ENCODE results near the gene NTNG1. TPM values are rescaled to one million over a fixed set of nuclear protein-coding genes. Genes with fewer than 3 reads are reported as not detected.

Gene NTNG1
- total and polyA plus RNA-seq, 5 experiments from 2014 or later: not detected

DNA sequence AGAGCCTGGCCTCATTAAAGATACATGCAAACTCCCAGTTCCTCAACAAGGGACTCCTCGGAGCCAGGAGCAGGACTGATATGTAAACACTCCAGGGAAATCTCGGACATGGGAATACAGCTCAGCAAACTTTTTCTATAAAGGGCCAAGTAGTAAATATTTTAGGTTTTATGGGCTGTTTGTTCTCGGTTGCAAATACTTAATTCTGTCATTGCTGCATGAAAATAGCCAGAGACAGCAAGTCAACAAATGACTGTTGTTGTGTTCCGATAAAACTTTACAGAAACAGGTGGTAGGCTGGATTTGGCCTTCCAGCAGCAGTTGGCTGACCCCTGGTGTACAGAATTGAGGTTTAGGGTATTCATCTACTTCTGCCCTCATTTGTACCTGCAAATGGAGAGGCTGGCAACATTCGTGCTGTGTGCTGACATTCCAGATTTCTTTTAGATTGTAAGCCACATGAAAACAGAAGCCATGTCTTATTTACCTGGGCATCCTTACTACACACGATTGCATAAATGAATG lies 360.3 kb downstream of the NTNG1 start:
- Mint-ChIP-seq H3K27ac (no peak overlapping the region), H3K4me1 (no peaks in the 10 kb centered on the region), H3K4me3 (no peak overlapping the region), H3K36me3 (no peaks in the 10 kb centered on the region), H3K9me3 (peaks cover 0 to 3% (median 0%) of the 10 kb centered on the region in 9 donors), H3K27me3 (peaks cover 0 to 3% (median 0%) of the 10 kb centered on the region in 5 donors)
- POLR2A ChIA-PET: no interaction called here
- DNase-seq (no peak), ATAC-seq (no peak)

GRCh38 chr1:107510347-107510746 lies 369.5 kb downstream of the NTNG1 start:
- H3K4me1 Mint-ChIP-seq: no peaks in the 10 kb centered on the region
- H3K27me3 Mint-ChIP-seq: no peaks in the 10 kb centered on the region
- no peak overlapping the region for H3K27ac Mint-ChIP-seq
- H3K9me3 Mint-ChIP-seq: peaks cover 0 to 10% (median 3%) of the 10 kb centered on the region in 9 donors
- DNase-seq: no peak
- H3K36me3 Mint-ChIP-seq: peaks cover 0 to 3% (median 0%) of the 10 kb centered on the region in 3 donors
- no peak for ATAC-seq
- POLR2A ChIA-PET: no interaction called here
- no peak overlapping the region for H3K4me3 Mint-ChIP-seq

- DNase-seq: no peak
- no peak overlapping the region for H3K27ac Mint-ChIP-seq
- no peaks in the 10 kb centered on the region for H3K4me1 Mint-ChIP-seq
- H3K4me3 Mint-ChIP-seq: no peak overlapping the region
- no peak for ATAC-seq
- H3K27me3 Mint-ChIP-seq: peaks cover 0 to 4% (median 0%) of the 10 kb centered on the region in 5 donors
- POLR2A ChIA-PET: no interaction called here
- H3K36me3 Mint-ChIP-seq: peaks cover 0 to 3% (median 0%) of the 10 kb centered on the region in 3 donors
- H3K9me3 Mint-ChIP-seq: peaks cover 0 to 10% (median 3%) of the 10 kb centered on the region in 9 donors
Observed at GRCh38 chr1:107512836-107513235, 372.0 kb downstream of the NTNG1 start.

DNA sequence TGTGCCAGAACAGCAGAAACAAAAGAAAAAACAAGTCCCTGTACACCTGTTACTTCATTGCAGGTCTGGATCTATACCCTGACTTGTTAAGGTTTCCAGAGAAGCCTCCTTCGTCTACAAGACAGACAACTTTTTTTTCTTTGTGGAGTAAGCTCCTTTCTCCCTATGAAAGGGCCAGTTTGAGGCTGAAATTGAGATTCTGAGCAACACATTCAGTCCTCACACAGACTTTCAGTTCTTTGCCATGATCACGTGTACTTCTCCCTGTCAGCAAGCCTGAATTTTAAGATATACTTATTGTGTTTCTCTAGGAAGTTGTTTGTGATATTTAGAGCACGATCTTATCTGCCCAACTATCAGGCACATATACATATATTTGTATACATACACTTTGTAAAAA lies 374.0 kb downstream of the NTNG1 start:
- DNase-seq (no peak), ATAC-seq (no peak)
- Mint-ChIP-seq H3K27me3 (peaks cover 0 to 4% (median 0%) of the 10 kb centered on the region in 5 donors), H3K4me3 (no peak overlapping the region), H3K36me3 (peaks cover 0 to 3% (median 0%) of the 10 kb centered on the region in 3 donors), H3K4me1 (no peaks in the 10 kb centered on the region), H3K27ac (no peak overlapping the region), H3K9me3 (peaks cover 0 to 4% (median 3%) of the 10 kb centered on the region in 9 donors)
- POLR2A ChIA-PET: no interaction called here

DNA sequence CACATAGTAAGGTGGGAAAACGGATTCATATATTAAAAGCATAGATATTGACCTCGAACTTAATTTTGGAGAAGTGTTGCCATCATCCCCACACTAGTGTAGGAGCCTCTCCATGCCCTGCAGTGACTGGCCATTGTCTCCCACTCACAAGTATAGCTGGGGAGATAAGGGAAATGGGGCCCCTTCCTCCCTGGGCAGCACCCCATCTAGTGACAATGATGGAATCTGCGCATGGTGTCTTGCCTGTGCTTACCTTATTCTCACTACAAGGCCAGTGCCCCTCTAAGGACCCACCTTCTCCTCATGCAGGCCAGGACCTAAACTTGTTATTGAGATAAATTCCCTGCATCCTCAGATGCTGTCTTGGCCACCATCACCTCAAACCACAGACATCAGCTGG lies 374.9 kb downstream of the NTNG1 start:
- DNase-seq (no peak), ATAC-seq (no peak)
- Mint-ChIP-seq H3K4me1 (no peaks in the 10 kb centered on the region), H3K4me3 (no peak overlapping the region), H3K9me3 (no peaks in the 10 kb centered on the region), H3K27me3 (peaks cover 0 to 4% (median 0%) of the 10 kb centered on the region in 5 donors), H3K36me3 (no peaks in the 10 kb centered on the region), H3K27ac (no peak overlapping the region)
- POLR2A ChIA-PET: no interaction called here

DNA sequence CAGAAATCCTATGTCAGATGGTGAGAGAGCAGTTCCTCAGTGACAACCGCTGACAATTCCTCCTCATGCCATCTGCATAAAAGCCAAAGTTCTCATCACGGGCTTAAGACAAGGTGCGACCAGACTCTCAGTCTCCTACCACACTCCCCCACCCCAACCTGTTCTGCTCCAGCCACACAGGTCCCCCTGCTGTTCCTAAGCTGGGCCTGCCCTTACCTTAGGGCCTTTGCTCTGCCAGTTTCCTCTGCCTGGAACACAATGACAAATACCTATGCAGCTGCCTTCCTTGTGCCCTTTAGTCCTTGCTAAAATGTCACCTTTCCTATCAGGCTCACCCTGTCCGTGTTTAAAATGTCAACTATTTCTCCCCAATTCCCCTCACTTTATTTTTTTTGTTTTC lies 382.2 kb downstream of the NTNG1 start:
- no peak overlapping the region for H3K4me3 Mint-ChIP-seq
- H3K27me3 Mint-ChIP-seq: peaks cover 0 to 11% (median 0%) of the 10 kb centered on the region in 5 donors
- POLR2A ChIA-PET: no interaction called here
- no peak overlapping the region for H3K27ac Mint-ChIP-seq
- no peaks in the 10 kb centered on the region for H3K4me1 Mint-ChIP-seq
- DNase-seq (no peak), ATAC-seq (no peak)
- H3K36me3 Mint-ChIP-seq: no peaks in the 10 kb centered on the region
- H3K9me3 Mint-ChIP-seq: no peaks in the 10 kb centered on the region

DNA sequence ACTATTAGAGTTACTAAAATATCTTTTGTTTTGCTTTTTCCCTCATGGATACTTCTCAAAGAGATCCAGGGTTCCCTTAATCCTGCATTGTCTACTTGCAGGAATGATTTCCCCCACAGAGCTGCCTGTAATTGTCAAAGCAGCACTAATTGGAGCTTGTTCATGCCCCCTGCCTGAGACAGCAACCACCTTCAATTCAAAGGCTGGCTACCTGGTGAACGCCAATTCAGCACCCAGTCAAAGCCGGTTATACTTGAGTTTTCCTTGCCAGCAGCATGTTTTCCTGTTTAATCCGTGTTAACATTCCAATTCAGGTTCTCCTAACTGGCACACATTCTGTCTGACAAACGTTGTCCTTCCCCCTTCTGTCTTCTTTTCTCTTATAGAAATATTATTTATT lies 382.9 kb downstream of the NTNG1 start:
- POLR2A ChIA-PET: no interaction called here
- no peak overlapping the region for H3K4me3 Mint-ChIP-seq
- H3K4me1 Mint-ChIP-seq: no peaks in the 10 kb centered on the region
- no peak overlapping the region for H3K27ac Mint-ChIP-seq
- H3K36me3 Mint-ChIP-seq: no peaks in the 10 kb centered on the region
- H3K9me3 Mint-ChIP-seq: no peaks in the 10 kb centered on the region
- no peak for ATAC-seq
- peaks cover 0 to 15% (median 0%) of the 10 kb centered on the region in 5 donors for H3K27me3 Mint-ChIP-seq
- DNase-seq: no peak

- DNase-seq (no peak), ATAC-seq (no peak)
- Mint-ChIP-seq H3K36me3 (no peaks in the 10 kb centered on the region), H3K9me3 (no peaks in the 10 kb centered on the region), H3K27me3 (peaks cover 0 to 16% (median 0%) of the 10 kb centered on the region in 5 donors), H3K4me1 (no peaks in the 10 kb centered on the region), H3K4me3 (no peak overlapping the region), H3K27ac (no peak overlapping the region)
- POLR2A ChIA-PET: no interaction called here
Observed at GRCh38 chr1:107524301-107524700, 383.5 kb downstream of the NTNG1 start.

DNA sequence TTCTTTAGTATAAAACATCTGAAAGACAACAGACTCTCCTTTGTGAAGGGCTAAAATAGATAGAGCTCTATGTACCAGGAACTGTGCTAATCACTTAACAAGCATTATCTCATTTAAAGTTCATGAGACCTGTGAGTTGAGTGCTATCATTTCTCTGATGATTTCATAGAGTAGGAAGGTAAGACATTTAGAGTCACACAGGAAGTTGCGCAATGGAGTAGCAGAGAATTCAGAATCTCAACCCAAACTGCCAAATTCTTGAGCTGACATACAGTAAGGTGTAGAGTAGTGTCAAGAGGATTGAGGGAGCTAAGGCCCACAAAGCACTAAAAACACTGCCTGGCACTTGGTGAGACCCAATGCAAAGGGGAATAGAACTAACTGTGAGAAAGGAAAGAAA lies 384.3 kb downstream of the NTNG1 start:
- POLR2A ChIA-PET: no interaction called here
- no peaks in the 10 kb centered on the region for H3K4me1 Mint-ChIP-seq

GRCh38 chr1:107525961-107526360 lies 385.1 kb downstream of the NTNG1 start:
- ATAC-seq (no peak), DNase-seq (no peak)
- Mint-ChIP-seq H3K27ac (no peak overlapping the region), H3K9me3 (no peaks in the 10 kb centered on the region), H3K4me3 (no peak overlapping the region), H3K4me1 (no peaks in the 10 kb centered on the region), H3K27me3 (peaks cover 0 to 20% (median 0%) of the 10 kb centered on the region in 5 donors), H3K36me3 (no peaks in the 10 kb centered on the region)
- POLR2A ChIA-PET: no interaction called here

More for the DNA sequence above, 384.3 kb downstream of the NTNG1 start:
- no peak for ATAC-seq
- no peak overlapping the region for H3K27ac Mint-ChIP-seq
- no peak for DNase-seq
- no peaks in the 10 kb centered on the region for H3K36me3 Mint-ChIP-seq
- no peaks in the 10 kb centered on the region for H3K9me3 Mint-ChIP-seq
- H3K27me3 Mint-ChIP-seq: peaks cover 0 to 16% (median 0%) of the 10 kb centered on the region in 5 donors
- no peak overlapping the region for H3K4me3 Mint-ChIP-seq

GRCh38 chr1:107526524-107527198 lies 385.8 kb downstream of the NTNG1 start:
- POLR2A ChIA-PET: no interaction called here
- no peak overlapping the region for H3K4me3 Mint-ChIP-seq
- H3K9me3 Mint-ChIP-seq: no peaks in the 10 kb centered on the region
- peaks cover 0 to 25% (median 0%) of the 10 kb centered on the region in 5 donors for H3K27me3 Mint-ChIP-seq
- DNase-seq: no peak
- no peaks in the 10 kb centered on the region for H3K36me3 Mint-ChIP-seq
- ATAC-seq: no peak
- H3K27ac Mint-ChIP-seq: no peak overlapping the region
- no peaks in the 10 kb centered on the region for H3K4me1 Mint-ChIP-seq

GRCh38 chr1:107529511-107530149 lies 388.8 kb downstream of the NTNG1 start:
- peak in 1 of 2 donors; percentile 33 for ATAC-seq
- no peaks in the 10 kb centered on the region for H3K9me3 Mint-ChIP-seq
- POLR2A ChIA-PET: no interaction called here
- H3K4me1 Mint-ChIP-seq: no peaks in the 10 kb centered on the region
- H3K36me3 Mint-ChIP-seq: no peaks in the 10 kb centered on the region
- no peak for DNase-seq
- H3K27ac Mint-ChIP-seq: no peak overlapping the region
- H3K4me3 Mint-ChIP-seq: no peak overlapping the region
- peaks cover 0 to 26% (median 0%) of the 10 kb centered on the region in 5 donors for H3K27me3 Mint-ChIP-seq

- ATAC-seq (no peak), DNase-seq (no peak)
- no peak overlapping the region for H3K27ac Mint-ChIP-seq
- H3K4me1 Mint-ChIP-seq: no peaks in the 10 kb centered on the region
- POLR2A ChIA-PET: no interaction called here
- no peaks in the 10 kb centered on the region for H3K9me3 Mint-ChIP-seq
- no peaks in the 10 kb centered on the region for H3K36me3 Mint-ChIP-seq
- H3K27me3 Mint-ChIP-seq: peaks cover 0 to 26% (median 0%) of the 10 kb centered on the region in 5 donors
- no peak overlapping the region for H3K4me3 Mint-ChIP-seq
Observed at GRCh38 chr1:107530543-107530942, 389.7 kb downstream of the NTNG1 start.

All from naive thymus-derived CD8-positive, alpha-beta T cell (primary cell).